ENCODE data around the gene ELFN2.

Gene ELFN2

GRCh38 chr22:37420686-37421467, 6.4 kb downstream of the ELFN2 start:
- no peak overlapping the region for H3K27ac ChIP-seq
- no peak for DNase-seq (ENCODE audit: low spot score)
- no peak for TF ChIP-seq CTCF (IDR thresholded peaks at IDR 0.05)
- H3K4me3 ChIP-seq: peak overlapping the region; percentile 64

GRCh38 chr22:37419969-37420685, 7.2 kb downstream of the ELFN2 start:
- no peak for TF ChIP-seq CTCF (IDR thresholded peaks at IDR 0.05)
- H3K27ac ChIP-seq: no peak overlapping the region
- no peak for DNase-seq (ENCODE audit: low spot score)
- peak overlapping the region; percentile 64 for H3K4me3 ChIP-seq

GRCh38 chr22:37419370-37419968, 7.8 kb downstream of the ELFN2 start:
- DNase-seq (ENCODE audit: low spot score): no peak
- no peak for TF ChIP-seq CTCF (IDR thresholded peaks at IDR 0.05)
- H3K4me3 ChIP-seq: peak overlapping the region; percentile 64
- no peak overlapping the region for H3K27ac ChIP-seq

- H3K4me3 ChIP-seq: no peak overlapping the region
- H3K27ac ChIP-seq: no peak overlapping the region
- no peak for TF ChIP-seq CTCF (IDR thresholded peaks at IDR 0.05)
- DNase-seq (ENCODE audit: low spot score): no peak
Measured at GRCh38 chr22:37418627-37419369, 8.5 kb downstream of the ELFN2 start.

GRCh38 chr22:37417677-37418348, 9.5 kb downstream of the ELFN2 start:
- DNase-seq (ENCODE audit: low spot score): no peak
- H3K4me3 ChIP-seq: no peak overlapping the region
- no peak overlapping the region for H3K27ac ChIP-seq
- TF ChIP-seq CTCF (IDR thresholded peaks at IDR 0.05): no peak

- DNase-seq (ENCODE audit: low spot score): no peak
- H3K4me3 ChIP-seq: no peak overlapping the region
- TF ChIP-seq CTCF (IDR thresholded peaks at IDR 0.05): no peak
- no peak overlapping the region for H3K27ac ChIP-seq
Measured at GRCh38 chr22:37417264-37417663, 10.0 kb downstream of the ELFN2 start.
